Smooth muscle cell (in vitro differentiated cells): ENCODE data around the gene SEC23IP. TPM values are rescaled to one million over a fixed set of nuclear protein-coding genes. Genes with fewer than 3 reads are reported as not detected.
A peak's percentile ranks its signal among the peaks of the same experiment; 100 is the strongest.

ENCODE experiments used
- DNase-seq: peaks from one replicate; lab custom pipeline; 2025; ENCODE audit not compliant: unreplicated experiment; lab: John Stamatoyannopoulos, UW
- H2AFZ ChIP-seq: fragments of 200-600 bp; sonication (generic); 2 replicates; pipeline ENCODE4 v1.6.0; 2016; ENCODE audit warnings: antibody characterized with exemption, low read depth, mild to moderate bottlenecking
- H3F3A ChIP-seq: fragments of 200-600 bp; sonication (generic); 2 replicates; pipeline ENCODE4 v1.6.0; 2017; ENCODE audit warnings: antibody characterized with exemption, low read depth
- H3K27ac ChIP-seq: fragments of 200-600 bp; sonication (generic); 2 replicates; pipeline ENCODE4 v1.5.1; 2016; ENCODE audit warnings: low read depth, mild to moderate bottlenecking
- H3K27me3 ChIP-seq: fragments of 200-600 bp; sonication (generic); 2 replicates; pipeline ENCODE4 v1.6.1; 2016; ENCODE audit warnings: low read depth, mild to moderate bottlenecking
- H3K36me3 ChIP-seq: fragments of 200-600 bp; sonication (generic); 2 replicates; pipeline ENCODE4 v1.5.1; 2016; ENCODE audit warnings: low read depth
- H3K4me1 ChIP-seq: fragments of 200-600 bp; sonication (generic); 2 replicates; pipeline ENCODE4 v1.5.1; 2016; ENCODE audit warnings: low read depth
- H3K4me2 ChIP-seq: fragments of 200-600 bp; sonication (generic); 2 replicates; pipeline ENCODE4 v1.6.0; 2016; ENCODE audit warnings: mild to moderate bottlenecking
- H3K4me3 ChIP-seq: fragments of 200-600 bp; sonication (generic); 2 replicates; pipeline ENCODE4 v1.5.1; 2016; ENCODE audit warnings: mild to moderate bottlenecking
- H3K79me2 ChIP-seq: fragments of 200-600 bp; sonication (generic); 2 replicates; pipeline ENCODE4 v1.6.0; 2016; ENCODE audit warnings: low read depth, mild to moderate bottlenecking
- H3K9ac ChIP-seq: fragments of 200-600 bp; sonication (generic); 2 replicates; pipeline ENCODE4 v1.6.0; 2016; ENCODE audit warnings: low read depth
- H3K9me3 ChIP-seq: fragments of 200-600 bp; sonication (generic); replicated peaks from 2 replicates; pipeline ENCODE4 v1.5.1; 2016; ENCODE audit warnings: low read depth
- H4K20me1 ChIP-seq: fragments of 200-600 bp; sonication (generic); 2 replicates; pipeline ENCODE4 v1.6.0; 2016; ENCODE audit warnings: low read depth
- CTCF ChIP-seq: fragments of 200-600 bp; sonication (generic); IDR thresholded peaks from 2 replicates; pipeline ENCODE4 v1.5.1; 2017; ENCODE audit warnings: borderline replicate concordance, mild to moderate bottlenecking, antibody characterized with exemption; ENCODE audit not compliant: insufficient read depth, poor library complexity, severe bottlenecking
- WGBS: methylation state at CpG from one replicate; pipeline ENCODE4 v1.1.7; 2016; ENCODE audit warnings: low lambda C conversion rate; 5-methylcytosine and 5-hydroxymethylcytosine counted together
- polyA plus RNA-seq: library from polyadenylated mRNA; unstranded; fragments of >200 nt; fragmentation: Nextera tagmentation; extraction: Ambion mirVana; gene quantifications from 2 replicates; pipeline ENCODE4 v1.2.1, GENCODE V29; 2016
- total RNA-seq: library from RNA; depleted of rRNA; stranded (reverse); fragments of >200 nt; gene quantifications from 2 replicates; pipeline ENCODE4 v1.2.3, GENCODE V29; 2014

The SEC23IP gene
- total and polyA plus RNA-seq, 2 experiments from 2014 or later = 35.9 to 49.4 TPM

- no peaks in the 10 kb centered on the region for H3K4me1 ChIP-seq
- no peak overlapping the region for H3K4me2 ChIP-seq
- no peaks in the 10 kb centered on the region for H3K27me3 ChIP-seq
- H4K20me1 ChIP-seq = peaks cover 18% of the 10 kb centered on the region
- no peaks in the 10 kb centered on the region for H3F3A ChIP-seq
- H3K9me3 ChIP-seq = no peaks in the 10 kb centered on the region
- H3K4me3 ChIP-seq = no peak overlapping the region
- no peak overlapping the region for H3K27ac ChIP-seq
- TF ChIP-seq CTCF = peak; percentile 42
- no peaks in the 10 kb centered on the region for H3K79me2 ChIP-seq
- no peak for DNase-seq
- H3K9ac ChIP-seq = no peak overlapping the region
- no peak overlapping the region for H2AFZ ChIP-seq
- 80% methylated on average over 3 of the region's 3 CpGs for WGBS
- H3K36me3 ChIP-seq = peaks cover 9% of the 10 kb centered on the region
Measured at GRCh38 chr10:119933179-119933578, 40.6 kb downstream of the SEC23IP start.

- Histone ChIP-seq H4K20me1 (peaks cover 14% of the 10 kb centered on the region), H3K79me2 (no peaks in the 10 kb centered on the region), H3K4me3 (no peak overlapping the region), H3K4me2 (no peak overlapping the region), H3K4me1 (no peaks in the 10 kb centered on the region), H3K9me3 (no peaks in the 10 kb centered on the region), H2AFZ (no peak overlapping the region), H3F3A (no peaks in the 10 kb centered on the region), H3K9ac (no peak overlapping the region), H3K27ac (no peak overlapping the region), H3K27me3 (no peaks in the 10 kb centered on the region), H3K36me3 (peaks cover 4% of the 10 kb centered on the region)
- DNase-seq = no peak
- TF ChIP-seq CTCF = no peak
- 76% methylated on average over 3 of the region's 3 CpGs for WGBS
Measured at GRCh38 chr10:119940487-119940886, 48.0 kb downstream of the SEC23IP start.

GRCh38 chr10:119942973-119943372 lies 50.4 kb downstream of the SEC23IP start:
- Histone ChIP-seq H2AFZ (no peak overlapping the region), H3K9me3 (no peaks in the 10 kb centered on the region), H3F3A (no peaks in the 10 kb centered on the region), H3K27ac (no peak overlapping the region), H3K9ac (no peak overlapping the region), H3K27me3 (no peaks in the 10 kb centered on the region), H3K4me3 (no peak overlapping the region), H3K36me3 (no peaks in the 10 kb centered on the region), H3K4me2 (no peak overlapping the region), H3K79me2 (no peaks in the 10 kb centered on the region), H4K20me1 (peaks cover 11% of the 10 kb centered on the region), H3K4me1 (no peaks in the 10 kb centered on the region)
- WGBS = 100% methylated on average over 2 of the region's 2 CpGs
- TF ChIP-seq CTCF = no peak
- no peak for DNase-seq

GRCh38 chr10:119945805-119946204 lies 53.3 kb downstream of the SEC23IP start:
- H3K27ac ChIP-seq = no peak overlapping the region
- no peak overlapping the region for H3K4me2 ChIP-seq
- no peaks in the 10 kb centered on the region for H3K9me3 ChIP-seq
- H3F3A ChIP-seq = no peaks in the 10 kb centered on the region
- no peaks in the 10 kb centered on the region for H3K27me3 ChIP-seq
- 98% methylated on average over 3 of the region's 3 CpGs for WGBS
- H3K79me2 ChIP-seq = no peaks in the 10 kb centered on the region
- H3K4me3 ChIP-seq = no peak overlapping the region
- no peaks in the 10 kb centered on the region for H3K36me3 ChIP-seq
- H4K20me1 ChIP-seq = no peaks in the 10 kb centered on the region
- no peak overlapping the region for H3K9ac ChIP-seq
- H3K4me1 ChIP-seq = no peaks in the 10 kb centered on the region
- no peak for TF ChIP-seq CTCF
- H2AFZ ChIP-seq = no peak overlapping the region
- DNase-seq = no peak
